HG03064 (cell line): ENCODE measurements around the gene ACE.
"Not testable (repeated sequence)": the region's sequence is repeated elsewhere in the genome, so short reads cannot be mapped to it uniquely, and the experiment has no call there.

Experiments used
- ATAC-seq: cut with Tn5 transposase; IDR thresholded peaks from one replicate; pipeline ENCODE4 v1.9.1; 2021; ENCODE audit warnings: low read depth; ENCODE audit not compliant: unreplicated experiment

ACE gene

GRCh38 chr17:63443053-63443452 lies 33.8 kb upstream of the ACE start:
- ATAC-seq = no peak

- no peak for ATAC-seq
Measured at GRCh38 chr17:63444457-63444856, 32.4 kb upstream of the ACE start.

GRCh38 chr17:63445065-63445464 lies 31.8 kb upstream of the ACE start:
- ATAC-seq = no peak

- peak; percentile 12 for ATAC-seq
Measured at GRCh38 chr17:63445571-63445953, 31.3 kb upstream of the ACE start.

- ATAC-seq = peak; percentile 47
Measured at GRCh38 chr17:63445954-63446752, 30.7 kb upstream of the ACE start, which contains the start of gene CYB561. CYB561 (minus strand) TSS chr17:63446306; CDS start chr17:63437547, 8,759 bp downstream.

- ATAC-seq = peak; percentile 29
Measured at GRCh38 chr17:63446753-63447470, 29.9 kb upstream of the ACE start.

GRCh38 chr17:63447471-63448009 lies 29.3 kb upstream of the ACE start:
- peak; percentile 10 for ATAC-seq

GRCh38 chr17:63448655-63449054 lies 28.2 kb upstream of the ACE start:
- ATAC-seq = no peak

GRCh38 chr17:63450551-63450950 lies 26.3 kb upstream of the ACE start:
- no peak for ATAC-seq

GRCh38 chr17:63451150-63451549 lies 25.7 kb upstream of the ACE start:
- no peak for ATAC-seq

- no peak for ATAC-seq
Measured at GRCh38 chr17:63452046-63452961, 24.6 kb upstream of the ACE start.

- no peak for ATAC-seq
Measured at GRCh38 chr17:63452962-63453551, 23.8 kb upstream of the ACE start.

- not testable (repeated sequence) for ATAC-seq
Measured at GRCh38 chr17:63454357-63454756, 22.5 kb upstream of the ACE start.

GRCh38 chr17:63454915-63455314 lies 21.9 kb upstream of the ACE start:
- ATAC-seq = no peak

- ATAC-seq = no peak
Measured at GRCh38 chr17:63455417-63455816, 21.4 kb upstream of the ACE start.

GRCh38 chr17:63458478-63458877 lies 18.4 kb upstream of the ACE start:
- ATAC-seq = no peak

GRCh38 chr17:63460018-63460417 lies 16.8 kb upstream of the ACE start:
- ATAC-seq = no peak

- ATAC-seq = no peak
Measured at GRCh38 chr17:63463771-63464170, 13.1 kb upstream of the ACE start.

GRCh38 chr17:63464691-63465236 lies 12.1 kb upstream of the ACE start:
- no peak for ATAC-seq

GRCh38 chr17:63468099-63468498 lies 8.8 kb upstream of the ACE start:
- not testable (repeated sequence) for ATAC-seq
